Hepatocyte (in vitro differentiated cells): ENCODE measurements around the gene PPIP5K1.

ENCODE experiments used
- EZH2 ChIP-seq: fragments of 200-600 bp; sonication (generic); IDR thresholded peaks from 2 replicates; pipeline ENCODE4 v1.6.1; 2016; ENCODE audit warnings: antibody characterized with exemption, mild to moderate bottlenecking, borderline replicate concordance
- EZH2phosphoT487 ChIP-seq: fragments of 200-600 bp; sonication (generic); IDR thresholded peaks from one replicate; pipeline ENCODE4 v1.6.1; 2018; ENCODE audit warnings: antibody characterized with exemption, mild to moderate bottlenecking, low read depth, moderate library complexity; ENCODE audit not compliant: unreplicated experiment, severe bottlenecking
- TF ChIP-seq, protein P1 (sequence below): fragments of 200-600 bp; sonication (generic); IDR thresholded peaks from 2 replicates; pipeline ENCODE4 v1.5.1; 2016; ENCODE audit warnings: antibody characterized with exemption, mild to moderate bottlenecking; ENCODE audit not compliant: poor library complexity

DNA sequence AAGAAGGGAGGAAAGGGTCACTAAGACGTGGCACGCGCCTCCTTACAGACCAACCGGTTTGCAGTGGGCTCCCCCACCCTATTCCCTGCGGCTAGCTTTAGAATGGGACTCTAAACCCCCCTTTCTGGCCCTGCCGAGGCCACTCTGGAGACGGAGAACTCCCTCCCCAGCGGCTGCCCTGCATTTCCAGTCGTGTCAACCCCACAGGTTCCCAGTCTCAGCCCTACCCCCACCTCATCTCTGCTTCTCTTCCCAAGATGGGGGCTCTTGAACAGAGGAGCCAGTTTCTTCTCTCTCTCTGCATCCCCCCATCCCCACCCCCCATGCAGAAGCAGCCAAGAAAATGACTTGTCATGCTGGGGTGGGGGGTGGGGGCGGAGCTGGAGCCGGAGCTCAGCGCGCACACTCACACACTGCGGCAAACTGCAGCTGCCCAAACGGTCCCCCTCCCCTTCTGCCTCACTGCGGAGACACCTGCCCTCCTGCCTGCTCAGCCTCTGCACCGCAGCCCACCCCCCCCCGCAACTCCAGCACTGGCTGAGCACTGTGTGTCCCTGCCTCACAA is 71.7 kb downstream of the PPIP5K1 start:
- TF ChIP-seq, protein P1, sequence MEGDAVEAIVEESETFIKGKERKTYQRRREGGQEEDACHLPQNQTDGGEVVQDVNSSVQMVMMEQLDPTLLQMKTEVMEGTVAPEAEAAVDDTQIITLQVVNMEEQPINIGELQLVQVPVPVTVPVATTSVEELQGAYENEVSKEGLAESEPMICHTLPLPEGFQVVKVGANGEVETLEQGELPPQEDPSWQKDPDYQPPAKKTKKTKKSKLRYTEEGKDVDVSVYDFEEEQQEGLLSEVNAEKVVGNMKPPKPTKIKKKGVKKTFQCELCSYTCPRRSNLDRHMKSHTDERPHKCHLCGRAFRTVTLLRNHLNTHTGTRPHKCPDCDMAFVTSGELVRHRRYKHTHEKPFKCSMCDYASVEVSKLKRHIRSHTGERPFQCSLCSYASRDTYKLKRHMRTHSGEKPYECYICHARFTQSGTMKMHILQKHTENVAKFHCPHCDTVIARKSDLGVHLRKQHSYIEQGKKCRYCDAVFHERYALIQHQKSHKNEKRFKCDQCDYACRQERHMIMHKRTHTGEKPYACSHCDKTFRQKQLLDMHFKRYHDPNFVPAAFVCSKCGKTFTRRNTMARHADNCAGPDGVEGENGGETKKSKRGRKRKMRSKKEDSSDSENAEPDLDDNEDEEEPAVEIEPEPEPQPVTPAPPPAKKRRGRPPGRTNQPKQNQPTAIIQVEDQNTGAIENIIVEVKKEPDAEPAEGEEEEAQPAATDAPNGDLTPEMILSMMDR, result no peak
- TF ChIP-seq EZH2 (no peak), EZH2phosphoT487 (no peak)
